ENCODE results near the gene MAGEA6.
"Not testable (repeated sequence)": the region's sequence is repeated elsewhere in the genome, so short reads cannot be mapped to it uniquely, and the experiment has no call there.

Gene MAGEA6

GRCh38 chrX:152734143-152734858 lies 35.2 kb downstream of the MAGEA6 start:
- DNase-seq = not testable (repeated sequence)

- no peak for DNase-seq
Measured at GRCh38 chrX:152733261-152733975, 36.1 kb downstream of the MAGEA6 start, which contains the start of the genes CSAG1 and MAGEA12. TSS of gene CSAG1 (minus strand) at chrX:152733721. CDS start at chrX:152732460, 1,261 bp downstream. TSS of gene MAGEA12 (plus strand) at chrX:152733757. CDS start at chrX:152736162, 2,405 bp downstream.

- no peak for DNase-seq
Measured at GRCh38 chrX:152725409-152725808, 44.1 kb downstream of the MAGEA6 start.
